BLaER1 treated with 17β-estradiol and CSF1 and Interleukin-3, amounts not matched to agents 10 nM and 100 nM (cell line): ENCODE data around the gene SGIP1.

Source experiments
- H3K27ac ChIP-seq, 11 experiments: shearing (Covaris generic); formaldehyde crosslinking; 2 replicates each; pipeline ENCODE4 v1.8.1; 2022
- H3K27me3 ChIP-seq, 11 experiments: shearing (Covaris generic); formaldehyde crosslinking; 2 replicates each; pipeline ENCODE4 v1.8.1; 2022
- H3K36me3 ChIP-seq, 11 experiments: shearing (Covaris generic); formaldehyde crosslinking; 2 replicates each; pipeline ENCODE4 v1.8.1; 2022
- H3K4me1 ChIP-seq, 10 experiments: shearing (Covaris generic); formaldehyde crosslinking; 2 replicates each; pipeline ENCODE4 v1.8.1; 2022
- H3K4me2 ChIP-seq, 11 experiments: shearing (Covaris generic); formaldehyde crosslinking; 2 replicates each; pipeline ENCODE4 v1.8.1; 2022
- H3K4me3 ChIP-seq, 10 experiments: shearing (Covaris generic); formaldehyde crosslinking; 2 replicates each; pipeline ENCODE4 v1.8.1; 2022
- H3K9ac ChIP-seq, 11 experiments: shearing (Covaris generic); formaldehyde crosslinking; 2 replicates each; pipeline ENCODE4 v1.8.1; 2022
- H3K9me3 ChIP-seq, 11 experiments: shearing (Covaris generic); formaldehyde crosslinking; replicated peaks in 1 of 11; 2 replicates each; pipeline ENCODE4 v1.8.1; 2022
- H4K20me1 ChIP-seq, 11 experiments: shearing (Covaris generic); formaldehyde crosslinking; 2 replicates each; pipeline ENCODE4 v1.8.1; 2022
- Cebpa-rat ChIP-seq, 11 experiments: shearing (Covaris generic); IDR thresholded peaks; 2 replicates each; pipeline ENCODE4 v1.8.1; 2022

Gene SGIP1

DNA sequence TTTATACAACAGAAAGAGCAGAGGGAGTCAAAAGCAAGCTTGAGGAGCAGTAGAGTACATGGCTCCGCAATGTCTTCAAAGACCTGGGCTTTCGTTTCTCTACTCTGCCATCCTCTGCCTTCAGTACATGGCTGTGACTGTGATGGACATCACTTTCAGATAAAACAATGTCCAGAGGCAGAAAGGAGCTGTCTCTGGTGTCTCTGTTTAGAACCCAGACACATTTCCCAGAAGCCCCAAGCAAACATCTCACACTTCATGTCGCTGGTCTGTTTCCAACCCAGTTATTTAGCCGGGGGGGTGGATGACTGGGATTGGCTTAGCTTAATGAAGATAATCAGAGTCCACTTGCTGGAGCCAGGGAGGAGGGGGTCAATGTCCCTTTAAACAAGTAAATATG lies 25.6 kb downstream of the SGIP1 start:
- H3K27ac ChIP-seq: no peak overlapping the region
- no peak for TF ChIP-seq Cebpa-rat (IDR thresholded peaks at IDR 0.05)

DNA sequence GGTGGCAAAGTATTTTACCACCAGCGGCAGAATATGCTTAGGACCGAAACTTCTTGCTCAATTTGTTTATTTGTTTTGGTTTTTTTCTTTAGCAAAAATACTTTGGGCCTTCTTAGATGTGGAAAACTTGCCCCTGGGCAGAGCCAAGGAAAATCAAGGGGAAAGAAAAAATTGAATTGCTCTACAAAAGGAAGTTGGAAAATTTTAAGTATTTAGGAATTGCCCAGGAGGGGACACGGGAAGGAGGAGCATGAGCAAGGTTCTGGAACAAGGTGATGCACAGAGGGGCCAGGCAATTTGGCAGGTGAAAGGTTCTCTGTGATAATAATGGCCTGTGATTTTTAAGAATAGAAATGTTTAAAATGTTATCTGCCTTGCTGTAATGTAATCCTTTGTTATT lies 28.6 kb downstream of the SGIP1 start:
- Histone ChIP-seq H3K27me3 (no peaks in the 10 kb centered on the region), H3K9ac (peak overlapping the region in 2 of 11 experiments; percentile 85; a peak in 3 of 22 replicates), H3K27ac (peak overlapping the region in 4 of 11 experiments; percentile 82 to 96 (median 94); a peak in 7 of 22 replicates), H3K4me2 (peak overlapping the region in 4 of 11 experiments; percentile 56 to 95 (median 86); a peak in 7 of 22 replicates), H3K4me1 (peaks cover 0 to 81% (median 15%) of the 10 kb centered on the region in 10 experiments; a peak in 10 of 20 replicates), H3K9me3 (peaks cover 0 to 12% (median 0%) of the 10 kb centered on the region in 11 experiments; a peak in 3 of 22 replicates), H4K20me1 (no peaks in the 10 kb centered on the region), H3K36me3 (no peaks in the 10 kb centered on the region), H3K4me3 (peak overlapping the region in 2 of 10 experiments; percentile 36 to 44; a peak in 4 of 20 replicates)
- TF ChIP-seq Cebpa-rat (IDR thresholded peaks at IDR 0.05): no peak

More for the DNA sequence above, 25.6 kb downstream of the SGIP1 start:
- H3K9ac ChIP-seq: no peak overlapping the region
- no peaks in the 10 kb centered on the region for H3K9me3 ChIP-seq
- peak overlapping the region in 2 of 11 experiments; percentile 90 to 95; a peak in 2 of 22 replicates for H3K4me2 ChIP-seq
- H3K27me3 ChIP-seq: no peaks in the 10 kb centered on the region
- H3K36me3 ChIP-seq: no peaks in the 10 kb centered on the region
- no peak overlapping the region for H3K4me3 ChIP-seq
- H3K4me1 ChIP-seq: peaks cover 9 to 74% (median 22%) of the 10 kb centered on the region in 10 experiments
- no peaks in the 10 kb centered on the region for H4K20me1 ChIP-seq

DNA sequence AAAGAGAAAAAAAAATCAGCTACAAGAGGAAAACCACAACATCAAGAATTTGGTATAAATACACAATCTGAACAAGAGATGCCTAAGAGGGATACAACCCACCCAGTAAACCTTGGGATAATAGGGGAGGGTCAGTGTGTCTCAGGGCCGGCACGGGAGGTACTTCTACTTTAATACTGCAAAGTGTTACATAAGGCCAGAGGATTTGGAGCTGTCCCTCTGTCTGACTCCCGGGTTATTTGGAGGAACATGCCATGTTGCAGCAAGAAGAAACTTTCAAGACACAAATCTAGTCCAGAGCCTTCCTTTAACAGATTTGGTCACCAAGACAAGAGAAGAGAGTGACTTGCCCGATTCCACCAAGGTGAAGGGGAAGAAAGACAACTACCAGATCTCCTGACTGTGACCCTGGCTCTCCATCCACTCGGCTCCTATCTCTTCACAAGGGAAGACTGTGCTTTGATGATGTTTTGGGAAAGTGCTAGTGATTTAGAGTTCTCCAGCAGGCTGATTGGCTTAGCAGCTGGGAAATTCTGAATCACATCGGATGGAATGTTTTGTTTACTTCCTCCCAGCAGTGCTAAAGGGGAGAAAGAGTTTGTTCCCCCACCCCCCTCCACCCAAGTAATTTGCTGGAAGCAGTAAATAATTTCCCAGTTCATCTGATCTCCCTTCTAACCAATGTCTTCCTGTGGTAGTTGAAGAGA lies 29.3 kb downstream of the SGIP1 start:
- Histone ChIP-seq H3K36me3 (no peaks in the 10 kb centered on the region), H3K4me1 (peaks cover 0 to 81% (median 15%) of the 10 kb centered on the region in 10 experiments; a peak in 10 of 20 replicates), H3K9ac (peak overlapping the region in 4 of 11 experiments; percentile 41 to 85 (median 80); a peak in 8 of 22 replicates), H3K27ac (peak overlapping the region in 6 of 11 experiments; percentile 54 to 96 (median 86); a peak in 11 of 22 replicates), H3K9me3 (peaks cover 0 to 19% (median 0%) of the 10 kb centered on the region in 11 experiments; a peak in 3 of 22 replicates), H3K27me3 (no peaks in the 10 kb centered on the region), H4K20me1 (no peaks in the 10 kb centered on the region), H3K4me3 (peak overlapping the region in 3 of 10 experiments; percentile 28 to 44 (median 36); a peak in 6 of 20 replicates), H3K4me2 (peak overlapping the region in 5 of 11 experiments; percentile 49 to 95 (median 83); a peak in 9 of 22 replicates)
- TF ChIP-seq Cebpa-rat (IDR thresholded peaks at IDR 0.05): no peak

DNA sequence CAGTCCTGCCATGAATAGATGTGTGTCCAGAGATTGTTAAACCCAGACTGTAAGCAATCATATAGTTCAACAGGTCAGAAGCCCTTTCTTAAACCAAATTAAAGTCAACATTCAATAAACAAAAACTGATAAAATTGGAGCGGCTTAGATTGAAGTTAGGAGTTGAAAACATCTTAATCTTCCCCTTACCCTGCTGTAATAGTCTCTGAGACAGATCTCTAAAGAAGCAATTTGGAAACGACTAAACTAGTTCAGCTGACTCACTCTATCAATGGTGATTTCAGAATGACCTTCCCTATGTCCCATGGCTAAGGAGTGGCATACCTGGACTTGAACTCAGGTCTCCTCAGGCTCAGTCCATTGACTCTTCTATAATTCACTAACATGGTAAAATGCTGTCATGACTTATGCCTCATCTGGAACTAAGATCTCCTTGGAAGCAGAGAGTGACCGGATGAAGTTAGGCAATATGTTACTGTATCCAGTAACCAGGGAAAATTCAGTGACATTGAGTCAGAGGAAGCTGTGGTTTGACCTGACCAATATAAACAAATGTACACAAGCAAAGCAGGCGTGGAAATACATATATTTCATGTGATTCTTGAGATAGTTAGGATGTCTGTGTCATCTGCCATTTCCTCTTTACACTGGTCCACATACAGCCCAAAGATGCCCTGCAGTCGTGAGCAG lies 30.1 kb downstream of the SGIP1 start:
- H3K4me1 ChIP-seq: peaks cover 0 to 75% (median 15%) of the 10 kb centered on the region in 10 experiments; a peak in 10 of 20 replicates
- peak overlapping the region in 6 of 11 experiments; percentile 54 to 96 (median 86); a peak in 12 of 22 replicates for H3K27ac ChIP-seq
- H3K9ac ChIP-seq: peak overlapping the region in 4 of 11 experiments; percentile 41 to 85 (median 80); a peak in 8 of 22 replicates
- H3K36me3 ChIP-seq: no peaks in the 10 kb centered on the region
- peaks cover 0 to 20% (median 0%) of the 10 kb centered on the region in 11 experiments; a peak in 3 of 22 replicates for H3K9me3 ChIP-seq
- no peaks in the 10 kb centered on the region for H4K20me1 ChIP-seq
- peak overlapping the region in 7 of 11 experiments; percentile 14 to 95 (median 56); a peak in 12 of 22 replicates for H3K4me2 ChIP-seq
- peak in 4 of 11 experiments; percentile 31 to 92 (median 58); a peak in 7 of 22 replicates for TF ChIP-seq Cebpa-rat (IDR thresholded peaks at IDR 0.05)
- no peaks in the 10 kb centered on the region for H3K27me3 ChIP-seq
- H3K4me3 ChIP-seq: peak overlapping the region in 3 of 10 experiments; percentile 28 to 44 (median 36); a peak in 5 of 20 replicates

DNA sequence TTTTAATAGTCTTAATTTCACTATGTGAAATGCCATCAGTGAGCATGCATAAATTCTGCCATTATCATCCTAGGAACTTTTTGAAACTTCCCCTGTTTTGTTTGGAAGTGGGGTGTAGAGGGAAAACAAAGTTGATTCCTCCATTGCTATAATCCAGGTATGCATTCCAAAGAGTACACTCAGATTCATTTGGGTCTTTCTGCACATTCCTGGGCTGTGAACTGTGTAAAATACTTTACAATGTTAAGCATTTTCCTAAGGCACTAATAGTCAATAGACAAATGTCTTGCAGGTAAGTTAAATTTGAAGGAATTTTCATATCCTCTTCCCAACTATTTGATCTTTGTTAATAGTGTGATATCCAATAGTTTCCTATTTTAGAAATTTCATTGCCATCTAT lies 36.2 kb downstream of the SGIP1 start:
- Histone ChIP-seq H3K27me3 (no peaks in the 10 kb centered on the region), H4K20me1 (no peaks in the 10 kb centered on the region), H3K9me3 (peaks cover 0 to 20% (median 0%) of the 10 kb centered on the region in 11 experiments; a peak in 3 of 22 replicates), H3K36me3 (no peaks in the 10 kb centered on the region), H3K4me3 (no peak overlapping the region), H3K9ac (no peak overlapping the region), H3K4me2 (no peak overlapping the region), H3K27ac (no peak overlapping the region), H3K4me1 (peaks cover 0 to 35% (median 0%) of the 10 kb centered on the region in 10 experiments; a peak in 6 of 20 replicates)
- no peak for TF ChIP-seq Cebpa-rat (IDR thresholded peaks at IDR 0.05)

DNA sequence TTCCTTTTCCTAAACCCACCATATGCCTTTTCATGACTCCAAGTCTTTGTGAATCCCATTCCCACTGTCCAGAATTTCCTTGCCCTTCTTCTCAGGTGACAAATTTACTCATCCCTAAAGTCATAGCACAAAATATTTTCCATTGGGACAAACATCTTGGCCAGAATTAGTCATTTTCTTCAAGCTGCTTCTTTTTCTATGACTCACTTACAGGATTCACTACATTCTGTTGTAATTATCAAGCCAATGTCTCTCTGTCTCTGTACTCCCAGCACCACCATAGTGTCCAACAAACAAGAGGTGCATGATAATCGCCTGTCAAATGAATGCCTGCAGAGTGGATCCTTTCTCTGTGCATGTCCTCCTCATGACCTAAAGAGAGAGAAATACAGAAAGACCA lies 37.8 kb downstream of the SGIP1 start:
- no peak for TF ChIP-seq Cebpa-rat (IDR thresholded peaks at IDR 0.05)
- Histone ChIP-seq H3K27ac (no peak overlapping the region), H3K4me2 (peak overlapping the region in 1 of 11 experiments; percentile 11; a peak in 1 of 22 replicates), H3K9ac (no peak overlapping the region), H3K4me1 (peaks cover 0 to 30% (median 0%) of the 10 kb centered on the region in 10 experiments; a peak in 6 of 20 replicates), H3K27me3 (no peaks in the 10 kb centered on the region), H3K9me3 (peaks cover 0 to 15% (median 0%) of the 10 kb centered on the region in 11 experiments; a peak in 3 of 22 replicates), H3K36me3 (no peaks in the 10 kb centered on the region), H4K20me1 (no peaks in the 10 kb centered on the region), H3K4me3 (no peak overlapping the region)

DNA sequence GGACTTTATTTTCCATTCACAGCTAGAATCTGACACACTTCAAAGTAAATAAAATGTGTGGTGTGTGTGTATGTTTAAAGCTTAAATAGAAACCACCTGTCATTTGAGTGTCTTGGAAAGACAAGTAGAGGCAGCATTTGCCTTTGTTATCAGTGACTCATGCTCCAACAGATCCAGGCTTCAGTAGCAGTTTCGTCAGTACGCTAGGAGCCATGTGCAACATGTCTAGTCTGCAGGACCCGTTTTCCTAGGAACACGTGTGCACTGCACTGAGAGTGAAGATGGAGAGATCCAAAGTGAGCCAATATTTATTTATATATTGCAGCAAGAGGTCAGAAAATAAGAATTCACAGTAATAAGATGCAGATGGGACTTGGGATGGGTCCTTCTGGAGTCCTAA lies 41.8 kb downstream of the SGIP1 start:
- H3K9ac ChIP-seq: no peak overlapping the region
- H3K27ac ChIP-seq: no peak overlapping the region
- H3K36me3 ChIP-seq: no peaks in the 10 kb centered on the region

DNA sequence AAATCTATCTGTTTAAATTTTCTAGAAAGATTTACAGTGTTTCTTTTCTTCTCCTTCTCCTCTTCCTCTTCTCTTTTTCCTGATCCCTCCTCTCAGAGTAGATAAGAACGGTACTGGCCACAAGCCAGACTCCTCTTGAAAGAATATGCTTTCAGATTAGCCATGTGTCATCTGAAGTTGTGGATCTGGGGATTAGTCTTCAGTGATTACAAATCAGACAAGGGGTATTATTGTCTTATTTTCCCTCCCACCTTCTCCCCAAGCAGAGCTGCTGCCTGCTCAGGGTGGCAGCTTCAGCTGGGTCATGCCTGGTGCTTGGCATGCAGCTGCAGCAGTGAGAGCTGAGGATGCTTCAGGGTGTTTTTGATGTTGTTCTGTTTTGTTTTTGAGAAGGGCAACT lies 42.7 kb downstream of the SGIP1 start:
- no peaks in the 10 kb centered on the region for H3K9me3 ChIP-seq
- H3K27me3 ChIP-seq: no peaks in the 10 kb centered on the region
- TF ChIP-seq Cebpa-rat (IDR thresholded peaks at IDR 0.05): no peak
- no peak overlapping the region for H3K9ac ChIP-seq
- H3K4me3 ChIP-seq: no peak overlapping the region
- peak overlapping the region in 3 of 11 experiments; percentile 16 to 68 (median 25); a peak in 4 of 22 replicates for H3K4me2 ChIP-seq
- H3K36me3 ChIP-seq: no peaks in the 10 kb centered on the region
- H4K20me1 ChIP-seq: no peaks in the 10 kb centered on the region
- no peak overlapping the region for H3K27ac ChIP-seq
- H3K4me1 ChIP-seq: peaks cover 6 to 61% (median 16%) of the 10 kb centered on the region in 10 experiments; a peak in 17 of 20 replicates

More for the DNA sequence above, 41.8 kb downstream of the SGIP1 start:
- Histone ChIP-seq H3K27me3 (no peaks in the 10 kb centered on the region), H3K4me1 (peaks cover 6 to 62% (median 16%) of the 10 kb centered on the region in 10 experiments; a peak in 17 of 20 replicates), H4K20me1 (no peaks in the 10 kb centered on the region), H3K4me3 (no peak overlapping the region), H3K4me2 (no peak overlapping the region), H3K9me3 (no peaks in the 10 kb centered on the region)
- TF ChIP-seq Cebpa-rat (IDR thresholded peaks at IDR 0.05): no peak
